ENCODE results near the gene CERS3.

CERS3 gene

GRCh38 chr15:100434561-100434960 lies 94.2 kb downstream of the CERS3 start:
- Histone ChIP-seq H3K36me3 (no peaks in the 10 kb centered on the region), H3K27me3 (no peaks in the 10 kb centered on the region), H3K9me3 (replicated peaks in 1 of 11) (no peaks in the 10 kb centered on the region), H4K20me1 (no peaks in the 10 kb centered on the region), H3K4me3 (no peak overlapping the region), H3K4me1 (peaks cover 0 to 9% (median 6%) of the 10 kb centered on the region in 10 experiments; a peak in 7 of 20 replicates), H3K27ac (no peak overlapping the region), H3K4me2 (no peak overlapping the region), H3K9ac (no peak overlapping the region)
- TF ChIP-seq Cebpa-rat (IDR thresholded peaks at IDR 0.05): no peak

- Histone ChIP-seq H3K4me3 (no peak overlapping the region), H3K27ac (no peak overlapping the region), H3K4me2 (no peak overlapping the region), H3K9me3 (replicated peaks in 1 of 11) (no peaks in the 10 kb centered on the region), H3K27me3 (no peaks in the 10 kb centered on the region), H3K36me3 (no peaks in the 10 kb centered on the region), H3K9ac (no peak overlapping the region), H4K20me1 (no peaks in the 10 kb centered on the region), H3K4me1 (peaks cover 0 to 9% (median 6%) of the 10 kb centered on the region in 10 experiments; a peak in 7 of 20 replicates)
- TF ChIP-seq Cebpa-rat (IDR thresholded peaks at IDR 0.05): no peak
These were observed 94.7 kb downstream of the CERS3 start for GRCh38 chr15:100434038-100434437.

- H3K27ac ChIP-seq: no peak overlapping the region
- no peak overlapping the region for H3K4me3 ChIP-seq
- no peak overlapping the region for H3K4me2 ChIP-seq
- no peak for TF ChIP-seq Cebpa-rat (IDR thresholded peaks at IDR 0.05)
- H3K4me1 ChIP-seq: peaks cover 0 to 3% (median under 1%) of the 10 kb centered on the region in 10 experiments; a peak in 5 of 20 replicates
- H3K9me3 ChIP-seq (replicated peaks in 1 of 11): no peaks in the 10 kb centered on the region
- no peaks in the 10 kb centered on the region for H3K27me3 ChIP-seq
- H3K9ac ChIP-seq: no peak overlapping the region
- no peaks in the 10 kb centered on the region for H4K20me1 ChIP-seq
- no peaks in the 10 kb centered on the region for H3K36me3 ChIP-seq
These were observed 95.4 kb downstream of the CERS3 start for GRCh38 chr15:100433304-100433703.

GRCh38 chr15:100430411-100430810 lies 98.3 kb downstream of the CERS3 start:
- no peak for TF ChIP-seq Cebpa-rat (IDR thresholded peaks at IDR 0.05)
- Histone ChIP-seq H3K4me2 (no peak overlapping the region), H3K36me3 (no peaks in the 10 kb centered on the region), H4K20me1 (no peaks in the 10 kb centered on the region), H3K27me3 (no peaks in the 10 kb centered on the region), H3K9ac (no peak overlapping the region), H3K9me3 (replicated peaks in 1 of 11) (peaks cover 0 to 4% (median 1%) of the 10 kb centered on the region in 11 experiments; a peak in 9 of 22 replicates), H3K27ac (no peak overlapping the region), H3K4me3 (no peak overlapping the region), H3K4me1 (no peaks in the 10 kb centered on the region)

- Histone ChIP-seq H3K9me3 (replicated peaks in 1 of 11) (peaks cover 8 to 16% (median 13%) of the 10 kb centered on the region in 11 experiments), H3K27ac (no peak overlapping the region), H3K27me3 (no peaks in the 10 kb centered on the region), H3K4me1 (no peaks in the 10 kb centered on the region), H4K20me1 (no peaks in the 10 kb centered on the region), H3K4me2 (no peak overlapping the region), H3K36me3 (no peaks in the 10 kb centered on the region), H3K4me3 (no peak overlapping the region), H3K9ac (no peak overlapping the region)
- peak in 3 of 11 experiments; percentile 11 to 43 (median 13); a peak in 1 of 22 replicates for TF ChIP-seq Cebpa-rat (IDR thresholded peaks at IDR 0.05)
These were observed 99.5 kb downstream of the CERS3 start for GRCh38 chr15:100429116-100429728.

- no peak overlapping the region for H3K4me3 ChIP-seq
- H3K27ac ChIP-seq: no peak overlapping the region
- no peaks in the 10 kb centered on the region for H3K4me1 ChIP-seq
- peaks cover 18 to 28% (median 24%) of the 10 kb centered on the region in 11 experiments for H3K9me3 ChIP-seq (replicated peaks in 1 of 11)
- no peaks in the 10 kb centered on the region for H4K20me1 ChIP-seq
- no peaks in the 10 kb centered on the region for H3K27me3 ChIP-seq
- H3K9ac ChIP-seq: no peak overlapping the region
- TF ChIP-seq Cebpa-rat (IDR thresholded peaks at IDR 0.05): no peak
- H3K36me3 ChIP-seq: no peaks in the 10 kb centered on the region
- H3K4me2 ChIP-seq: no peak overlapping the region
These were observed 101.8 kb downstream of the CERS3 start for GRCh38 chr15:100426937-100427336.

GRCh38 chr15:100405179-100405578 lies 123.6 kb downstream of the CERS3 start:
- no peaks in the 10 kb centered on the region for H3K36me3 ChIP-seq
- H3K27ac ChIP-seq: no peak overlapping the region
- H3K4me2 ChIP-seq: no peak overlapping the region
- H3K9me3 ChIP-seq (replicated peaks in 1 of 11): peaks cover 13 to 44% (median 28%) of the 10 kb centered on the region in 11 experiments
- H4K20me1 ChIP-seq: no peaks in the 10 kb centered on the region
- H3K4me1 ChIP-seq: peaks cover 3 to 19% (median 16%) of the 10 kb centered on the region in 10 experiments
- TF ChIP-seq Cebpa-rat (IDR thresholded peaks at IDR 0.05): no peak
- no peak overlapping the region for H3K9ac ChIP-seq
- no peaks in the 10 kb centered on the region for H3K27me3 ChIP-seq
- H3K4me3 ChIP-seq: no peak overlapping the region

GRCh38 chr15:100400996-100401395 lies 127.8 kb downstream of the CERS3 start:
- H3K4me2 ChIP-seq: peak overlapping the region in 9 of 11 experiments; percentile 26 to 91 (median 72); a peak in 18 of 22 replicates
- no peaks in the 10 kb centered on the region for H4K20me1 ChIP-seq
- TF ChIP-seq Cebpa-rat (IDR thresholded peaks at IDR 0.05): no peak
- peaks cover 10 to 25% (median 22%) of the 10 kb centered on the region in 10 experiments for H3K4me1 ChIP-seq
- no peak overlapping the region for H3K27ac ChIP-seq
- H3K9me3 ChIP-seq (replicated peaks in 1 of 11): peaks cover 0 to 27% (median 14%) of the 10 kb centered on the region in 11 experiments; a peak in 15 of 22 replicates
- no peak overlapping the region for H3K4me3 ChIP-seq
- H3K36me3 ChIP-seq: no peaks in the 10 kb centered on the region
- no peaks in the 10 kb centered on the region for H3K27me3 ChIP-seq
- H3K9ac ChIP-seq: no peak overlapping the region

- peaks cover 2 to 23% (median 6%) of the 10 kb centered on the region in 10 experiments for H3K4me1 ChIP-seq
- no peaks in the 10 kb centered on the region for H4K20me1 ChIP-seq
- peaks cover 0 to 2% (median 0%) of the 10 kb centered on the region in 11 experiments; a peak in 1 of 22 replicates for H3K9me3 ChIP-seq (replicated peaks in 1 of 11)
- no peak for TF ChIP-seq Cebpa-rat (IDR thresholded peaks at IDR 0.05)
- peak overlapping the region in 3 of 11 experiments; percentile 7 to 68 (median 22); a peak in 7 of 22 replicates for H3K27ac ChIP-seq
- no peaks in the 10 kb centered on the region for H3K27me3 ChIP-seq
- peak overlapping the region in 2 of 11 experiments; percentile 9 to 38; a peak in 2 of 22 replicates for H3K9ac ChIP-seq
- no peak overlapping the region for H3K4me3 ChIP-seq
- peak overlapping the region in 5 of 11 experiments; percentile 37 to 69 (median 56); a peak in 9 of 22 replicates for H3K4me2 ChIP-seq
- H3K36me3 ChIP-seq: no peaks in the 10 kb centered on the region
These were observed 133.9 kb downstream of the CERS3 start for GRCh38 chr15:100394736-100395440.
